ENCODE results near the gene SUGP2. TPM values are rescaled to one million over a fixed set of nuclear protein-coding genes. Genes with fewer than 3 reads are reported as not detected.

SUGP2 gene
- total and polyA plus RNA-seq, 9 of the 15 experiments (the other 6 are each of a cell fraction or from before 2014, with no cell fraction given) = 13.1 to 101 (median 63.1) TPM

- TF ChIP-seq RBM25 (IDR thresholded peaks at IDR 0.05; ENCODE audit: low read depth, low read length, severe bottlenecking) (peak; percentile 91), CGGBP1 (CRISPR knock-in tag; IDR thresholded peaks at IDR 0.05) (no peak), ZNF347 (CRISPR knock-in tag; IDR thresholded peaks at IDR 0.05; ENCODE audit: low read depth) (no peak), CBX2 (IDR thresholded peaks at IDR 0.05; ENCODE audit: insufficient read depth, low read length, poor library complexity, severe bottlenecking) (no peak), BCOR (IDR thresholded peaks at IDR 0.05) (peak; percentile 93), CREM (IDR thresholded peaks at IDR 0.05; ENCODE audit: low read depth) (no peak), ADNP (tag; IDR thresholded peaks at IDR 0.05) (peak; percentile 69), TCFL5 (CRISPR knock-in tag; conservative IDR thresholded peaks at IDR 0.05) (no peak), RCOR1 (IDR thresholded peaks at IDR 0.05; ENCODE audit: borderline replicate concordance in 1 of 2, low read depth in 2 of 2, low read length in 2 of 2) (0 out of 4 replicates have a peak, but pooled peaks of 1 of the 2 experiments have one; percentile 42), ZFPM2 (CRISPR knock-in tag; IDR thresholded peaks at IDR 0.05) (no peak), CHD4 (IDR thresholded peaks at IDR 0.05; ENCODE audit: insufficient read depth, insufficient replicate concordance, low read depth, low read length, poor library complexity, severe bottlenecking) (peak; percentile 34), KDM1A (IDR thresholded peaks at IDR 0.05) (peak; percentile 49 to 68; a peak in 2 of 4 replicates), SMARCA5 (IDR thresholded peaks at IDR 0.05) (peak; percentile 82; the same call in 1 of the 2 replicates)
- Histone ChIP-seq H3K36me3 (ENCODE audit: control insufficient read depth, insufficient read depth, low read length) (no peaks in the 10 kb centered on the region), H3K79me2 (ENCODE audit: control insufficient read depth, insufficient read depth, low read length) (no peaks in the 10 kb centered on the region), H3K27me3 (ENCODE audit: control insufficient read depth in 2 of 2, insufficient read depth in 2 of 2, low read length in 2 of 2) (peaks cover 4 to 31% of the 10 kb centered on the region in 2 experiments; a peak in 3 of 5 replicates), H3K4me2 (ENCODE audit: insufficient read depth, low read length) (no peak overlapping the region), H4K20me1 (replicated peaks; ENCODE audit: control insufficient read depth, insufficient read depth, low read length) (no peaks in the 10 kb centered on the region), H3K9ac (ENCODE audit: insufficient read depth in 1 of 2, low read depth in 2 of 2, low read length in 2 of 2) (peak overlapping the region in 1 of 2 experiments; percentile 45; a peak in 1 of 4 replicates), H3K4me1 (replicated peaks in 1 of 2; ENCODE audit: control insufficient read depth in 2 of 2, insufficient read depth in 2 of 2, low read length in 2 of 2) (peaks cover 0 to 7% of the 10 kb centered on the region in 2 experiments; a peak in 2 of 5 replicates), H3K4me3 (no peak overlapping the region), H2AFZ (ENCODE audit: low read depth, low read length) (no peak overlapping the region), H3K27ac (ENCODE audit: extremely low read depth, low read depth, low read length) (no peak overlapping the region), H3K9me1 (ENCODE audit: control insufficient read depth, insufficient read depth, low read length) (no peaks in the 10 kb centered on the region), H3K9me3 (replicated peaks; ENCODE audit: control insufficient read depth, insufficient read depth, low read depth, low read length) (no peaks in the 10 kb centered on the region)
- 15% methylated on average over 14 of the region's 26 CpGs for WGBS (ENCODE audit: insufficient coverage, low coverage, missing lambda C conversion rate)
- no peak for FAIRE-seq
- peak; percentile 37 for ATAC-seq
- peak in 2 of 4 experiments; percentile 58 to 59 for DNase-seq (ENCODE audit: extremely low read depth in 1 of 4, low spot score in 3 of 4)
- in situ Hi-C loops (cut with MboI) = no loop called here
- ChIA-PET CTCF (ENCODE audit: low intra/inter-chr PET ratio) (no interaction called here), POLR2A (no interaction called here)
- no TSS peak for BruUV-seq (replicated peaks)
- intact Hi-C loops (cut with micrococcal nuclease) = no loop called here
Observed at GRCh38 chr19:18961767-18962620, 71.3 kb downstream of the SUGP2 start.

All from K562 (cell line).